Astrocyte of the cerebellum (primary cell): ENCODE data around the gene SPATA20.

Experiments
- DNase-seq: peaks from one replicate; pipeline ENCODE4 v3.0.0-alpha.2; 2011; ENCODE audit warnings: low read depth
- H3K4me3 ChIP-seq: 2 replicates; pipeline ENCODE4 v1.5.1; 2011; ENCODE audit warnings: mild to moderate bottlenecking, low read depth, low read length, moderate library complexity
- CTCF ChIP-seq: IDR thresholded peaks from 2 replicates; pipeline ENCODE4 v1.5.1; 2012; ENCODE audit warnings: low read length, low read depth, moderate library complexity, mild to moderate bottlenecking; ENCODE audit errors: missing control alignments
- in situ Hi-C: cut with HindIII; loops from 2 replicates; pipeline ENCODE4 v1.10.0; 2017; ENCODE audit warnings: low sequenced_read_pairs

Gene SPATA20

GRCh38 chr17:50571681-50572080, 24.7 kb downstream of the SPATA20 start:
- no peak for TF ChIP-seq CTCF
- no peak for DNase-seq
- in situ Hi-C loops = no loop called here
- H3K4me3 ChIP-seq = no peak overlapping the region

DNA sequence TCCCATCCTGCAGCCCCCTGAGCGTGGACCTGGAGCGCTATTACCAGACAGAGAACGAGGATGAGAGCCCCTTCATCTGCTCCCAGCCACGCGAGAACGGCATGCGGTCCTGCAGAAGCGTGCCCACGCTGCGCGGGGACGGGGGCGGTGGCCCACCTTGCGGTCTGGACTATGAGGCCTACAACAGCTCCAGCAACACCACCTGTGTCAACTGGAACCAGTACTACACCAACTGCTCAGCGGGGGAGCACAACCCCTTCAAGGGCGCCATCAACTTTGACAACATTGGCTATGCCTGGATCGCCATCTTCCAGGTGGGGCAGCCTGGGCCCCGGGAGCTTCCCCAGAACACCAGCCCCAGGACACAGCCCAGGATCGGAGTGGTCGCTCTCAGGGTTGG, 25.6 kb downstream of the SPATA20 start:
- no peak overlapping the region for H3K4me3 ChIP-seq
- DNase-seq = no peak
- in situ Hi-C loops = no loop called here
- TF ChIP-seq CTCF = no peak

DNA sequence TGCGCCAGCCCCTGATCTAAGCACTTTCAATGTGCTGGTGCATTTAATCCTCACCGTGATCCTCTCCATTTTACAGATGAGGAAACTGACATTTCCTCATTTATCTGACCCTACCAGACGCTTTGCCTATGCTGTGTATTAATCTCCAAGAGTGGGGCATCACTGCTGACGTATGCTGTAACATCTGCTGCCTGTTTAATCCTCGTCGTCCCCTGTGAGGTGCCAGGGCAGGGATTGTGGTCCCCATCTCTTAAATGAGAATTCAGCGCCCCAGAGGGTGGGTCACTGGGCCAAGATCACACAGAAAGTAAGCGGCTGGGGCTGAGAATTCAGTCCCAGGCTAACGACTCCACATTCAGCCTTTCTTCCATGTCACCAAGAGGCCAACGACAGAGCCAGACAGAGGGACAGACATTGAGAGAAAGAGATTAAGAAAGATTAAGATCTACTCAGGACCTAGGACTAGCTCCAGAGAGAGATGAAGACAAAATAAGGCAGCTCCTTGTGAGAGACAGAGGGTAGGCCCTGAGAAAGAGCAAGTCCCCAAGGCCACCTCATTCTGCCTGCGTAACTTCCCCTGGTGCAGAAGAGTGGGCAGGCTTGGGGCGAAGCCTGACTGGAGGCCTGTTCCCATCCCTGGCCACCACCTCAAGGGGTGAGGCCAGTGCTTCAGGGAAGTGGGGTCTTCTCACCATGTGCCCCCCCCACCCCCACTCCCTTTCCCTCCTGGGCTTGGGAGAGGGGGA, 27.1 kb downstream of the SPATA20 start:
- no peak overlapping the region for H3K4me3 ChIP-seq
- in situ Hi-C loops = no loop called here
- no peak for TF ChIP-seq CTCF
- no peak for DNase-seq

GRCh38 chr17:50575581-50576210, 28.7 kb downstream of the SPATA20 start:
- TF ChIP-seq CTCF = no peak
- DNase-seq = no peak
- in situ Hi-C loops = no loop called here
- no peak overlapping the region for H3K4me3 ChIP-seq

DNA sequence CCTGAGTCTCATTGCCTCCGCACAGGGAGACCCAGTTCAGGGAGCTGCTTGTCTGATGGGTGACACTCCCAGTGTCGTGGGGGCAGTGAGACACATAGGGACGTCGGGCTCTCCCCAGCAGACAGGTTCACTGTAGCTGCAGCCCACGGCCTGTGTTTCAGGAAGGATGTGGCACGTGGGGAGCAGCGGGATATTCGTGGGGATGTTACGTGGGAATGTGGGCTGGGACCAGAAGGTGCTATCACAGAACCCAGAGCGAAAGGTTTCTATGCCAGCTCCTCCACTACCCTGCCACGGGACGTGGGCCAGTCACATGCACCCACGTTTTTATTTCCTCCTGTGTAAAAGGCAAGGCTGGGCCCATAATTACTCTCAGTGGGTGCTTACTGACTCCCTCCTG, 29.9 kb downstream of the SPATA20 start:
- in situ Hi-C loops = no loop called here
- TF ChIP-seq CTCF = no peak

DNA sequence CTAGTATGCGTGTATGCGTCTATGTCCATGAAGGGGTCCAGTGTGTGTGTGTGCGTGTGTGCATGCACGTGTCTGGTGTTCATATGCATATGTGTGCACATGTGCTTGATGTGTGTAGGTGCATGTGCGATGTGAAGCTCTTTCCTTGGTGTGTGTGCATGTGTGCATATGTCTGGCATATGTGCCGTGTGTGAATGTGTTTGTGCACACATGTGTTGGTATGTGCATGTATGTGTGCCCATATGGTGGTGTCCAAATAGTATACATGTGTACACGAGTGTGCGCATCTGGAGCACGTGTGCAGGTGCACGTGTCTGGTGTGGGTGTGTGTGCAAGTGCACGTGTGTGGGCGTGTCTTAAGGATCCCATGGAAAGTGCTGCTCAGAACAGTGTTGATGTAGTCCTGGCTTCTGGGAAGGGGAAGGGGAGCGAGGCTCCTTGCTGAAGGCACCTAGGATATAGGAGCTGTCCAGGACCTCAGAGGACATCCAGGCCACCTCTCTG, 30.5 kb downstream of the SPATA20 start:
- no peak for TF ChIP-seq CTCF
- no peak overlapping the region for H3K4me3 ChIP-seq
- in situ Hi-C loops = no loop called here
- DNase-seq = no peak

More for the DNA sequence above, 29.9 kb downstream of the SPATA20 start:
- H3K4me3 ChIP-seq = no peak overlapping the region
- DNase-seq = no peak
